Hepatocyte (in vitro differentiated cells): ENCODE results near the gene NRG3. TPM values are rescaled to one million over a fixed set of nuclear protein-coding genes. Genes with fewer than 3 reads are reported as not detected.

Source experiments
- DNase-seq: peaks from one replicate; pipeline ENCODE4 v3.0.0-alpha.2; 2016; ENCODE audit warnings: low spot score
- H2AFZ ChIP-seq: fragments of 200-600 bp; sonication (generic); 2 replicates; pipeline ENCODE4 v1.6.0; 2016; ENCODE audit warnings: antibody characterized with exemption, mild to moderate bottlenecking
- H3K27ac ChIP-seq: fragments of 200-600 bp; sonication (generic); 2 replicates; pipeline ENCODE4 v1.5.1; 2016; ENCODE audit warnings: mild to moderate bottlenecking
- H3K27me3 ChIP-seq: fragments of 200-600 bp; sonication (generic); 2 replicates; pipeline ENCODE4 v1.6.1; 2016
- H3K36me3 ChIP-seq: fragments of 200-600 bp; sonication (generic); replicated peaks from 2 replicates; pipeline ENCODE4 v1.5.1; 2016; ENCODE audit warnings: low read depth; ENCODE audit not compliant: insufficient read depth
- H3K4me1 ChIP-seq: fragments of 200-600 bp; sonication (generic); 2 replicates; pipeline ENCODE4 v1.5.1; 2016; ENCODE audit warnings: mild to moderate bottlenecking, moderate library complexity; ENCODE audit not compliant: insufficient read depth
- H3K4me2 ChIP-seq: fragments of 200-600 bp; sonication (generic); 2 replicates; pipeline ENCODE4 v1.6.0; 2016
- H3K4me3 ChIP-seq: fragments of 200-600 bp; sonication (generic); 2 replicates; pipeline ENCODE4 v1.5.1; 2016; ENCODE audit warnings: mild to moderate bottlenecking
- H3K79me2 ChIP-seq: fragments of 200-600 bp; sonication (generic); 2 replicates; pipeline ENCODE4 v1.6.0; 2017; ENCODE audit warnings: mild to moderate bottlenecking
- H3K9me2 ChIP-seq: fragments of 200-600 bp; sonication (generic); replicated peaks from 2 replicates; pipeline ENCODE4 v1.6.0; 2017; ENCODE audit warnings: mild to moderate bottlenecking; ENCODE audit not compliant: insufficient read depth
- H3K9me3 ChIP-seq: fragments of 200-600 bp; sonication (generic); 2 replicates; pipeline ENCODE4 v1.5.1; 2016; ENCODE audit warnings: low read depth, mild to moderate bottlenecking
- H4K20me1 ChIP-seq: fragments of 200-600 bp; sonication (generic); 2 replicates; pipeline ENCODE4 v1.6.0; 2016; ENCODE audit warnings: mild to moderate bottlenecking; ENCODE audit not compliant: insufficient read depth, poor library complexity, severe bottlenecking
- EZH2 ChIP-seq: fragments of 200-600 bp; sonication (generic); IDR thresholded peaks from 2 replicates; pipeline ENCODE4 v1.6.1; 2016; ENCODE audit warnings: antibody characterized with exemption, mild to moderate bottlenecking, borderline replicate concordance
- EZH2phosphoT487 ChIP-seq: fragments of 200-600 bp; sonication (generic); IDR thresholded peaks from one replicate; pipeline ENCODE4 v1.6.1; 2018; ENCODE audit warnings: antibody characterized with exemption, mild to moderate bottlenecking, low read depth, moderate library complexity; ENCODE audit not compliant: unreplicated experiment, severe bottlenecking
- WGBS: methylation state at CpG from one replicate; pipeline ENCODE4 v1.1.6; 2016; ENCODE audit warnings: low lambda C conversion rate; ENCODE audit errors: missing lambda C conversion rate; 5-methylcytosine and 5-hydroxymethylcytosine counted together
- polyA plus RNA-seq: library from polyadenylated mRNA; unstranded; fragments of >200 nt; fragmentation: Nextera tagmentation; extraction: Ambion mirVana; gene quantifications from 2 replicates; pipeline ENCODE4 v1.2.1, GENCODE V29; 2016
- total RNA-seq: library from RNA; depleted of rRNA; stranded (reverse); fragments of >200 nt; gene quantifications from 2 replicates; pipeline ENCODE4 v1.2.3, GENCODE V29; 2014
- TF ChIP-seq, protein P1 (sequence below): fragments of 200-600 bp; sonication (generic); IDR thresholded peaks from 2 replicates; pipeline ENCODE4 v1.5.1; 2016; ENCODE audit warnings: antibody characterized with exemption, mild to moderate bottlenecking; ENCODE audit not compliant: poor library complexity

The NRG3 gene
- total and polyA plus RNA-seq, 2 experiments from 2014 or later: 0.57 to 2.0 TPM

DNA sequence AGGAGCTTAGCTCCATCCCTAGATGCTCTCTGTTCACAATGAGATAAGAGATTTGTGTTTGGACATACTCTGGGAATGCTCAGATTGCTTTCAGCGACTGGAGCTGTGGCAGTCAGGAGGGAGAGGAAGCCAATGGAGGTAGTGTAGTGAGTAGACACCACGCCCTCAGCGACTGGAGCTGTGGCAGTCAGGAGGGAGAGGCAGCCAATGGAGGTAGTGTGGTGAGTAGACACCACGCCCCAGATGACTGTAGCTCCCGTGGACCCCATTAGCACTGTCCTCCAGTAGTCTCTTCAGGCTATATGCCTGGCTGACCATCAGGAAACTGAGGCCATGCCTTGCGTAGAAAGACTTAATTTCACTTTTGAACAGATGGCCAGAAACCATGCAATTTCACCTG lies 1033.8 kb downstream of the NRG3 start:
- Histone ChIP-seq H2AFZ (no peak overlapping the region), H3K4me3 (no peak overlapping the region), H3K36me3 (no peaks in the 10 kb centered on the region), H3K27me3 (no peaks in the 10 kb centered on the region), H3K4me2 (no peak overlapping the region), H4K20me1 (no peaks in the 10 kb centered on the region), H3K79me2 (no peaks in the 10 kb centered on the region), H3K9me3 (no peaks in the 10 kb centered on the region), H3K9me2 (no peaks in the 10 kb centered on the region), H3K27ac (no peak overlapping the region), H3K4me1 (no peaks in the 10 kb centered on the region)
- no peak for DNase-seq
- no peak for TF ChIP-seq EZH2
- no peak for TF ChIP-seq EZH2phosphoT487
- TF ChIP-seq, protein P1, sequence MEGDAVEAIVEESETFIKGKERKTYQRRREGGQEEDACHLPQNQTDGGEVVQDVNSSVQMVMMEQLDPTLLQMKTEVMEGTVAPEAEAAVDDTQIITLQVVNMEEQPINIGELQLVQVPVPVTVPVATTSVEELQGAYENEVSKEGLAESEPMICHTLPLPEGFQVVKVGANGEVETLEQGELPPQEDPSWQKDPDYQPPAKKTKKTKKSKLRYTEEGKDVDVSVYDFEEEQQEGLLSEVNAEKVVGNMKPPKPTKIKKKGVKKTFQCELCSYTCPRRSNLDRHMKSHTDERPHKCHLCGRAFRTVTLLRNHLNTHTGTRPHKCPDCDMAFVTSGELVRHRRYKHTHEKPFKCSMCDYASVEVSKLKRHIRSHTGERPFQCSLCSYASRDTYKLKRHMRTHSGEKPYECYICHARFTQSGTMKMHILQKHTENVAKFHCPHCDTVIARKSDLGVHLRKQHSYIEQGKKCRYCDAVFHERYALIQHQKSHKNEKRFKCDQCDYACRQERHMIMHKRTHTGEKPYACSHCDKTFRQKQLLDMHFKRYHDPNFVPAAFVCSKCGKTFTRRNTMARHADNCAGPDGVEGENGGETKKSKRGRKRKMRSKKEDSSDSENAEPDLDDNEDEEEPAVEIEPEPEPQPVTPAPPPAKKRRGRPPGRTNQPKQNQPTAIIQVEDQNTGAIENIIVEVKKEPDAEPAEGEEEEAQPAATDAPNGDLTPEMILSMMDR: no peak
- 93% methylated on average over 6 of the region's 6 CpGs for WGBS

DNA sequence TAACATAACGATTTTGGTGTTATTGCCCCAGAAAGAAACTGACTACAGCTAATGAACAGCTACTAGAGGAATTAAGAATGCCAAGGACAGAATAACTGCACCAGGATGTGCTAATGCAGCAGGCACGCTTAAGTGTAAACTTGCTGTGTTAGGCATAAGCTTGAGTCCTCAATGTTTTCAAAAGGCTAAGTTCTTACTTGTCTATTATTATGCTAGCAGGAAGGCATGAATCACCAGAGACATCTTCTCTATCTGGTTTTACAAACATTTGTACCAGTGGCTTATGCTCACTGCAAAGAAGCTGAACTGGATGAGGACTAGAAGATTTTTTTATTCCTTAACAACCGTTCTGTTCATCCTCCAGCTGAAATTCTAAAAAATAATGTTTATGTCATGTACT lies 1035.3 kb downstream of the NRG3 start:
- H3K4me2 ChIP-seq: no peak overlapping the region
- H3K36me3 ChIP-seq: no peaks in the 10 kb centered on the region
- no peak overlapping the region for H3K27ac ChIP-seq
- no peak for DNase-seq
- H3K27me3 ChIP-seq: no peaks in the 10 kb centered on the region
- H3K79me2 ChIP-seq: no peaks in the 10 kb centered on the region
- no peak for TF ChIP-seq EZH2phosphoT487
- TF ChIP-seq, protein P1: no peak
- TF ChIP-seq EZH2: no peak
- no peaks in the 10 kb centered on the region for H3K9me2 ChIP-seq
- H2AFZ ChIP-seq: no peak overlapping the region
- no peaks in the 10 kb centered on the region for H4K20me1 ChIP-seq
- 84% methylated on average over 3 of the region's 3 CpGs for WGBS
- H3K9me3 ChIP-seq: no peaks in the 10 kb centered on the region
- no peaks in the 10 kb centered on the region for H3K4me1 ChIP-seq
- no peak overlapping the region for H3K4me3 ChIP-seq

DNA sequence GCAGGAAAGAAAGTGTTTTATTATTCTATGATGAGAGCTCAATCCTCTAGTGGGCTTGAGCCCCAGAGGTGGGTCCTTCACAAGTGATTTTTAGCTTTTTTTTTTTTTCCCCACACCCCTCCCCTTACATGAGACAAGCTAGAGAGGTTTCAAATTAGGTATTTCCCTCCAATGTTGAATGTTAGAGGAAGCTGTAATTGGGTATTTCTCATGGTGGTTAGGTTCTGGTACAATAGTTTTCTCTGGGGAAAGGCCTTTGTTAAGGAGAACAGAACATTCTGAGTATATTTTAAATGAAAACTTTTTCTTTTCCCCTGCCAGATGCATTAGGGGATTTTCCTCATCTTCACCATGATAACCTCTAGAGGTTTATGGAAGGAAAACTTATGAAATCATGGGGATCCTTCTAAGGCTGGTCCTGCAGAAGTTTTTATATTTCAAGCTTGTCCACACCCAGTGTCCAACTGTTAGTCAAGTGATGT lies 1039.7 kb downstream of the NRG3 start:
- Histone ChIP-seq H3K27me3 (no peaks in the 10 kb centered on the region), H2AFZ (no peak overlapping the region), H3K4me1 (no peaks in the 10 kb centered on the region), H3K4me2 (no peak overlapping the region), H3K9me3 (no peaks in the 10 kb centered on the region), H3K79me2 (no peaks in the 10 kb centered on the region), H3K9me2 (no peaks in the 10 kb centered on the region), H4K20me1 (no peaks in the 10 kb centered on the region), H3K36me3 (no peaks in the 10 kb centered on the region), H3K4me3 (no peak overlapping the region), H3K27ac (no peak overlapping the region)
- DNase-seq: no peak
- TF ChIP-seq EZH2phosphoT487: no peak
- TF ChIP-seq, protein P1: no peak
- TF ChIP-seq EZH2: no peak

DNA sequence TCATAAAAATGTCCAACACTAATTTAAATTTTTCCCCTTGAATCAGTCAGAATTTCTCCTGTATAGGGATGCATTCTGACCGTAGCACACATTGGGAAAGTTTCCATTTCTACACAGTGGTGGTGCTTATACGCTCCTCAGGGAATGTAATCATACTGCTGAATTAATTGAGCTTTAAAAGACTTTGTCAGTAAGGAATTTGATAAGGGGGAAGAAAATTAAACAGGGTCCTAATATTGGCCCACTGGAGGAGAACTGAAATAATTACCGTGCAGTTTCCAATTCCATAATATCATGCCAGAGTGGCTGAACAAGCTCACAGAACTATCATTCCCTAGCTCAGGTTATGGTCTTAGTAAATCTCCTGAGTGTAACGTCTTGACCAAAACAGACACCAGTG lies 1041.9 kb downstream of the NRG3 start:
- TF ChIP-seq EZH2phosphoT487: no peak
- no peak for TF ChIP-seq EZH2
- TF ChIP-seq, protein P1: no peak
- DNase-seq: no peak
- no peak overlapping the region for H3K4me2 ChIP-seq
- no peak overlapping the region for H3K4me3 ChIP-seq
- H3K9me3 ChIP-seq: no peaks in the 10 kb centered on the region
- no peaks in the 10 kb centered on the region for H3K4me1 ChIP-seq
- H3K79me2 ChIP-seq: no peaks in the 10 kb centered on the region
- 79% methylated on average over 4 of the region's 4 CpGs for WGBS
- no peaks in the 10 kb centered on the region for H4K20me1 ChIP-seq
- no peak overlapping the region for H3K27ac ChIP-seq
- H3K27me3 ChIP-seq: no peaks in the 10 kb centered on the region
- no peak overlapping the region for H2AFZ ChIP-seq
- H3K36me3 ChIP-seq: no peaks in the 10 kb centered on the region
- H3K9me2 ChIP-seq: no peaks in the 10 kb centered on the region
